ENCODE data around the gene HSBP1.

- no peak for TF ChIP-seq POLR2A (IDR thresholded peaks at IDR 0.05)
- TF ChIP-seq CTCF (IDR thresholded peaks at IDR 0.05) = no peak
Measured at GRCh38 chr16:83804366-83804765, 3.4 kb upstream of the HSBP1 start.
